ENCODE measurements around the gene HERC2.

GRCh38 chr15:28125673-28126651 is 196.0 kb downstream of the HERC2 start:
- TF ChIP-seq MAFG (CRISPR knock-in tag; IDR thresholded peaks at IDR 0.05) (no peak), POLR2AphosphoS5 (IDR thresholded peaks at IDR 0.05; ENCODE audit: low read depth, low read length) (no peak), GABPB1 (CRISPR knock-in tag; IDR thresholded peaks at IDR 0.05) (no peak)

Measured in HepG2 (cell line).